NCI-H2029 treated with DMSO at 0.1 percent for 48 hours (cell line): ENCODE results near the gene SIM1.

ENCODE experiments used
- DNase-seq: peaks from one replicate; lab custom pipeline; 2025; lab: John Stamatoyannopoulos, UW

SIM1 gene

DNA sequence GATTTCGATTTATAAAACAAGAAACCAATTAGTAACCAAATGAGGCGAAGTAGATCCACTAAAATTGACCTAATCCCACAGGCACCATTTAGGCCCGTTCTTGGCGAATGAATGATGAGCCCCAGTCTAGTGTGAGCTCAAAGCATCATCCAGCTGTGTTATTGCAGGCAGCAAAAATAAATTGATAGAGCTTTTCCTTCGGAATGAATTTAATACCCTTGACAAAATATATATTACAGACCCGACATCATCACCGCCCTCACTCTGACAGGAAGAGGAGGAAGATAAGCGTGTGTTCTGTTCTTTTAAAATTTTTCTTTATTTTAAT lies 7.8 kb downstream of the SIM1 start:
- DNase-seq = no peak

DNA sequence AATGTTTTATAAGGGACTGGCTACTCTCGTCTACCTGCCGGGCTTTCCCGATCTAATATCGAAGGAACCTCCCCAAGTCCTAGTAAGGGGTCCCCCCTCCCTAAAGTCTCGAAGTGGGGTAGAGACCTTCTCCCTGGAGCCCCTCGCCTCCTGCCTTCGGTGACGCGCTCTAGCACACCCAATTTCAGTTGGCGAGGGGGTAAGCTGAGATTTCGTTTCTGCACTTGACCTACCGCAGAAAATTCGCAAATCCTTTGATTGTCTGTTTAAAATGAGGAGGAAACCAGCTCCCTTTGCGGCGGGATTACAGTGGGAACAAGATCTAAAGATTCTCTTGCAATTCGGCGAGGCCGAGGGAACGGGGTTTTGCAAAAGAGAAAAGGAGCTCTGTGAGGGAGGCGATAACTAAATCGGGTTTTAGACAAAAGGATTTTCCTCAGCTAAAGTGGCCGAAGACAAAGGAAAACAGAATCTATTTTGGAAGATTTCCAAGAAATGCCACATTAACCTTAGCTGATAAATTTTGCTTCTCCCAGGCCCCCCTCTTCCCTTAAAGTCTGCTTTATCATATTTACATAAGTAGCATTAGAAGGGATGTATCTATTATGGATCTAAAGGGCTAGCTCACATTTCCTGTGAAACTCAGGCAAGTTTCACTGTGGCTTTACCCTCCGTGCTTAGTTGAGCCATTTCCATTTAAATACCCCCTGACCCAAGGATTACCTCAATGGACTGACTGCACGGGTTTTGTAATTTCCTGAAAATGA lies 8.4 kb downstream of the SIM1 start:
- DNase-seq = no peak

DNA sequence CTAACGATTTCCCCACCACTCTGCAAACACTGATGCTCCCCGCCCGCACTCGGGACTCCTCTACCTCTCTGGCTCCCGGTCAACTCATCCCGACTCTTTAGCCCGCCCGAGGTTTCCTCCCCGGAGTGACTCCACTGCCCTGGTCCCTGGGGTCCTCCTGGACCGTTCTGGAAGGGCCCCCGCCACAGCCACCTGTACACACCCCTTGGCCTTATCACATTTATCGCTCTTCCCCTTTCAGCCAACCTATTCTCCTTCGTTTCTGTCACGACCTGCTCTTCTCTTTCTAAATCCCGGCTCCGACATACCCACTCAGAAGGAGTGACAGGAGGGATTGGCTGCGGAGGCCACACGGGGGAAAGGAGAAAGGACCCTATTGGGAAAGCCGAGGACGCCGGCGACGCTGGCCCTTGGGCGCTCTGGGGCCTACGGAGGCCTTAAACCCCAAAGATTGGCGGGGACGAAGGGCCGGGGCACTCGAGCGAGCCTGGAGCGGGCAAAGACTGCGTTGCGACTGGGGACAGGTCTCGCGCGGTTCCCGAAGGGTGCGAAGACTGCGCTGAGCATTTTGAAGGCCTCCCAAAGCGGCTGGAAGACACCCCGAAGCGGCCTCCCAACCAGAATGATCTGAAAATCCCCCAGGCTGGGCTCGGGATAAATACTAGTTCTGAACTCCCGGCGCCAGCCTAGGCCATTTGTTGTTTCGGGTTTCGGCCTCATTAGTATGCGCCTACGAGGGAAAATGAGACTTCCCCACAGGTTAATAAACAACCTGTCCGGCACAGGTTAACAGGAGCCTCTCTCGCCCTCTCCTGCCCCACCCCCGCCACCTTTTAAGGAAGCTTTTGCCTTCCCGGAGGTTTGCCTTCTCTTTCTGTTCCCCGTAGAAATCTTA lies 9.2 kb downstream of the SIM1 start:
- no peak for DNase-seq

DNA sequence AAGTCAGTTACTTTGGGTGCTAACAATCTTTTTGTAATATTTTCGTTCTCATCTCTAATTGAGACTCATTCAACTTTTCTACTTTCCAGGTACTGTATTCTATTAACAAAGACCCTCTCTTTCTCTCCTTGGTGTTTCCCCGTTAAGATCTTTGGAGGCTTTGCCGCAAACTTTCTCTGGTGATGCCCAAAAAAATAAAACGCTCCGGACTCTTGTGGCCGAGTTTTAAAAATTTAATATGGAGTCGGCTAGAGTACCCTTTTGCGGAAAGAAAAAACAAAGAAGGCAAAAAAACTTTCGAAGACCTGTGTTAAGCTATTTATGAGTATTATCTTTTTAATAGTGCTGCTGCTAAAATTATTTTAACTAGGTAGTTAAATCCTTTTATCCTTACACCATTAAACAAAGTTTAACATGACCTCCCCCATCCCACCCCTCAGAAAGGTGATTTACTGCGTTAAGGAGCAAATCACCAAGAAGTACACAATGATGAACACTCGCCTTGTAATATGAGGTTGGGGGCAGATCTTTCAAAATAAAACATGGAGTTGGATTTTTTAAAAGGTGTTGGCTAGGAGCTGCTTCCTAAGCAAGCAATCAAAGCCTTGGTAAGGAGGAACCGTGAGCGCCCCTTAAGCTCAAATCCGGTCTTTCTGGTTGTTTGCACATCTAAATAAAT lies 10.0 kb downstream of the SIM1 start:
- no peak for DNase-seq

DNA sequence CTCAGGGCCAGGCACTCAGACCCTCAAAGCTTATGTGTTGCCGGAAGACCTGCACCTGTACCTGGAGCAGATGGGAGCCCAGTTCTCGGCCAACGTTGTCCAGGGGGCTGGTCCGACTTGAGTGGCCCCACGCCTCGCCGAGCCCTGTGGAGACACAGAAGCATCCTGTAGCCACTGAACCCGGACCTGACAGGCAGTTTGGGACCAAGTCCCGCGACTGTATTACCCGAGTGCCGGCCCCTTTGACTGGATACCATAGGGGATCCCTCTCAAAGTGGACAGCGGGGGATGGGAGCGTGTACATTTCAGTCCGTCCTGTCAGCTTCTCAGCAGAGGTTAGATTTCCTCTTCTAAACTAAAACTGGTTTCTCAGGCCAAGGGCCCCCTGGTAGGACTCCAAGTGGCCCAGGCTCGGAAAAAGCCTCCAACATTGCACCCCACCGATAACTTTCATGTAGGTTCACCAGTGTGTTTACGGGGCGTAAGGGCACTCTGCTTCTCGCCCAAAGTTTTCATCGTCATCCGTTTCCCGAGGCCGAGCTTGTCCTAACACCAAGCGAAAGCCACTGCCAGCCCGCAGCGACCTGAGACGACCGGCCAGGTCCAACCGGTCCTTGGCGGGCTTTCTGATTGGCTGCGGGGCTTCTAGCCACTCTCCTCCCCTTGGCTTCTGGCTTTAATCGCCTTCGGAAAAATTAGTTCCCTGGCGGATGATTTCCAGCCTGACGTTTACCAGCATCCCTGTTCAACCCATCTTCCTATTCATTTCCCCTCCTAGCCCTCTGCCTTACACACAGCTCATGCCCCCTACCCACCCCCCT lies 10.8 kb downstream of the SIM1 start:
- DNase-seq = no peak

DNA sequence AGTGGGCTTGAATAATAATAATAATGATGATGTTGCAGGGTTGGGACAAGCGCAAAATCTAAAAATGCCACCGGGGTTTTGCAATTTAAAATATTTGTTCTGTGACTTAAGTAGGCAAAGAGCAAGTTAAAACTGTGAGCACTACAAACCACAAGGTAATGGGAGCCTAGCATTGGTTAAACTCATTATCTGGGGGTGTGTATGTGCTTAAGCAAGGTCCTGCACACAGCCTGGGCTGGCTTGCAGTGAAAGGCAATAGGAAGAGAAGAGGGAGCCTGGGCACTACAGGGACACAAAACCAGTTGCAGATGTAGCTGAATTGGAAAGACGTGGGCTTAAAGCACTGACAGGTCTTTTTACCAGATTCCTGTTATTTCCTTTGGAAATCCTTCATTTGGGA lies 11.7 kb downstream of the SIM1 start:
- no peak for DNase-seq

DNA sequence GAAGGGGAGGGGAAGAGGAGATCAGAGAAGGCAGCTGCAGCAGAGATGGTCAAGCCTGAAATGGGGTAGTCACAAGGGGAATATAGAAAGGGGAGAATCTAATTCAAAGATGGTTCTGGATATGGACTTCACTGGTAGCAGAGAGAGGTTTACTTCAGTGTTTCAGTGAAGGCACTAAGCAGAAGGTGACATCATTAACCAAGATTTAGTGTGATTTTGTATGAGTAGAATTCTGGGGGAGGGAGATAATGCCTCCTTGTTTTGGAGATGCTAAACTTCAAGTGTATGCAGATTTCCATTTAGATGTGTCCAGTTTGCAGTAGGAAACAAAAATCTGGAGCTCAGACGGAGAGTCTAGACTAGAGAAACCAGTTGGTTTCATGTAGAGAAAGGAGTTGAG lies 13.1 kb downstream of the SIM1 start:
- no peak for DNase-seq

DNA sequence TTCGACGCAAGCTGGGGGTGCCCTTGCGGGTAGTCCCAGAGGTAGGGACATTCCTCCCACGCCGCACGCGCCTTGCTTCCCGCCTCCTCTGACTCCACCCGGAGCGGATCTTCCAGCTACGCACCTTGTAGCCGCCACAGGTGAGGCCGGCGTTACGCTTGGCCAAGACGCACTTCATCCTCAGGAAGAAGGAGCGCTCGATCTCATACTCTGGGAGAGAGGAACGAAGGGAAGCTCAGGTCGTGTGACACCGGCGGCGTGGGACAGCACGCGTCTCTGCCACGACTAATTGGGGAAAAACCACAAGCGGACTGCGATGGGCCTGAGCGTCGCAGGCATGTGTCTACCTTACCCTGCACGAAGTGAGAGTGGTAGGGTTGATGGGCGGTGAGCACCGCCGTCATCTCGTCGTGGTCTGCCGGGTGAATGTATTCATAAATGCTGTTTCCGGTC lies 15.5 kb downstream of the SIM1 start:
- DNase-seq = no peak

DNA sequence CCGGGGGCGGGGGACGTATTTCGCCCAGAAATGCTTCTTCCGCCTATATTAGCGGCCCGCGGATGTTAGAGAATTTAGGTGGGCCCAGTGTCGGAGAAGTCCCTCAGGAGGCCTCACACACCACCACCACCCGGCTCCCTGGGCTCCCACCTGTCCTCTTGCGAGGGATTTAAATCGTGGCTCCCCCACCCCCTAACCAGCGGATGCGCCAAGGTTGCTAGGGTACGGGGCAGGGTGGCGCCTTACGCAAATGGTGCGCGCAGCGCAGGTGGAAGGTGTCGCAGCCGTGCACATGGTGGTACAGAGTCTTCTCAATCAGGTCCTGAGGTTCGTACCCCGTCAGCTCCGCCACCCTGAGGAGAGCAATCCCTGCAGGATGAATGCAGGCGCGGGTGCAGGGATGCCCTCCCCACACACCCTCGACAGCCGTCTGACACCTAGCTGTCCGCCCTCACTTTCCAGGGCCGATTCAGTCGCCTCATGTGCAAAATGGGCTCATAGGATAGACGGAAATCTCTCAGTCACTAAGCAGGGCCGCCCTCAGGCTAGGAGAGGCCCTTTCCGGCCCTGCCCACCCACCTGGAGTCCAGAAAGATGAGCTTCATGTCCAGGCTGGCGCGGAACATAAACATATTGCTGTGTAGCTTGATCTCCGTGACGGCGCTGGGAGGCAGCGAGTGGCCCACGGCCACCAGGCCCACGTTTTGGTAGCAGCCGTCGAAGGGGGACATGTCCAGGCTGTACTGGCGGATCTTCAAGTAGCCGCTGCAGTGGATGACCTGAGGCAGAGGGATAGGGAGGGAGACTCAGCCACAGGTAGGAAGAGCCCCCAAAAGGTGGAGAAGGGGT lies 16.6 kb downstream of the SIM1 start:
- DNase-seq = no peak

DNA sequence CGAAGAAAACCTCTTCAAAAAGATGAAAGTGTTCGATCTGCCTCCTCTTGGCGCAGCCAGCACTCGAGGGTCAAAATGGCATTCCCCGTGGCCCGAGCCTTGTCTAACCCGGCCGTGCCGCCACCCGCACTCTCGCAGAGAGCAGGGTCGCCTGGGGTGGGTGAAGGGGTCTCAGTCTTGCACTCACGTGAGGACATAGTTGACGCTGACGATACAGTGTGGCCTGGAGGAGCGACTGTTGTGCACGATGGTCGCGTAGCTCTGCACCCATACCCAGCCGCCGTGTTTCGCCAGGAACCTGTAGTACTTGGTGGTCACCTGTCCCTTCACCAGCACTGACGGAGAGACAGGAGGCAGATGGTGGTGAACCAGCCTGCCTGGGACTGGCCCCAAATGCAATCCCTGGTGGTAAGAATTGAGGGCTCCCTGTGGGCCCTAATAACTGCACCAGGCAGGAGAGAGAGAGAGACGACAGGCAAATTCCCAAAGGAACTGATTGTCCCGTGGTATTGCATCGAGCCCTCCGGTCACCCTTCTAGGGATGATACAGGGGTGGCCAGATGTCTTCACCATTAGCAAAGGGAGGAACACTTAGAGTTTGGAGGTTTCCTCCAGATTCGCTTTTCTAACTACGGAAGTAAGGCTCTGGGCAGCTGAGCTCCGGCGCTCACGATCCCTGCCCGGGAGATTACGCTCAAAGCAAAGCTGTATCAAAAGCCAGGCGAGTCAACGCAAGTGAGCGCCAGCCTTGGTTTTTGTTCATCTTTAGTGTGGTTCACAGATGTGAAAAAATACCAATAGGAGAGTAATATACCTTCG lies 17.4 kb downstream of the SIM1 start:
- no peak for DNase-seq

DNA sequence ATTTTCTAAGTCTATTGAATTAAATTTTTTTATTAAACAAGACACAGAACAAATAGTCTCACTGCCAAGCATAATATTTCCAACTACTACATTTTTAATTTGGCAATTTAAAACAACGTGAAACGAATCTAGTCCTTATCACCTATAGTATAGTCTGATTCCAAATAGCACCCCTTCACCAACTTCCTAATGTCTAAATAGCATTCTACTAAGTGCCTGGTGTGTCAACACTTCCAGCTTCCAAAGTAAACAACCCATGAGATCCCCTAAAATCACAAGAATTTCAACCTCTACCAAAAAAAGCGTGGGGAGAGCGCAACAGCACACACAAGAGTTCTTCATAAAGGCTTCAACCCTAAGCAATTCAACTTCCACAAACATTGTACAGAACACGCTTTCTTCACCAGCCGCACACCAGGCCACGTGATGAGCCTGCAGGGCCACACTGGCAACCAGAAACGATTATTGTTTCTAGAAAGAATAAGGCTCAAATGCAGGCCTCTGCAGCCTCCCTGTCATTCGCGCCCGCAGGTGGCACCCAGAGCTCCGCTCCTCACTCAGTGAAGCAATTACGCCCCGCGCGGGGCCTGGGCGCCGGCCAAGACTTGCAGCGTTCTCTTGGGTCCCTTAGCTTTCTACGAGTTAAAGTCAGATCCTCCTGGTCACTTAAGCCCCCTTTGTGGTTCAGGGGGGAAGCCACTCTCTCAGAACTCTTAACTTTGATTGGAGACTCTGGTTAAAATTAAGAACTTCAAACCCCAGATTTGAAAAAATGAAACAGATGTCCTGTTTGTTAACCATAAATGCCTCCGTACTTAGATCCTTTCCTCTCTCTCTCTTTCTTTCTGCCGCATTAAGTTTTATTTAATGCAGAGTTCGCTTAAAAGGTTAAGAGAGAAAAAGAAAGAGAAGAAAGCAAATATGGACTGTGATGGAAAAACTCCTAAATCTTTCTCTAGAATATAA lies 18.3 kb downstream of the SIM1 start:
- no peak for DNase-seq

DNA sequence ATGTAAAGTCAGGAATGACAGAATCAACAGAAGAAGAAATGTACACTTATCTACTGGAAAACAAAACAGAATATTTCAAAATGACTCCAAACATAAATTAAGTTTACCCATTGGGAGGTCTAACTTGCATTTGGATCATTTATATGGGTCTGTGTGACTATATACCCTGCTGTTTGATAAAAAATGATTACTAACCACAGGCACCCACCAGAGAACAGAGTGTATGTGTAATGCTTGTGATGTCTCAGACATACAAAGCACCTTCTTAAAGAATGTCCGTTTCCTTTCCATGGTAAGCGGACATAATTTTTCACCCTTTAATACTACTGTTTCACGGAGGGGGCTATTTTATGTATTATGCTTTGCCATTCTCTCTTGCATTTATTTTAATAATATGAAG lies 19.2 kb downstream of the SIM1 start:
- no peak for DNase-seq

DNA sequence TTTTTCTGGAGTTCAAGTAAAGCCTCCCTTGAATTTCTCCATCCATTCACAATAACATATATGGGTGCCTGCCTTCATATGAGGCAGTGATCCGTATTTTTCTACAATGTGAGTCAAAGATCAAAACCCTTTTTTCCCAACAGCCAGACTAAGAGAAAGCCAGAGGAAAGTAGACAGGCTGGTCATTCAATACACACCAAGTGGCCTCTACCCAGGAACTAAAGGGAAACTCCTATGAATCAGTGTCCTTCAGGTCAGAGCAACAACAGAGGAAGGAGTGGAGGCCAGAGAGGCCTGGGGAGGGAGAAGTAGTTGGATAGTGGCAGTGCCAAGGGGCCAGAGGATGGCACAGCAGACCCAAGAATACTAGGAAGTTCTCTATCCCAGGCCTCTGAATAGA lies 23.8 kb downstream of the SIM1 start:
- no peak for DNase-seq

DNA sequence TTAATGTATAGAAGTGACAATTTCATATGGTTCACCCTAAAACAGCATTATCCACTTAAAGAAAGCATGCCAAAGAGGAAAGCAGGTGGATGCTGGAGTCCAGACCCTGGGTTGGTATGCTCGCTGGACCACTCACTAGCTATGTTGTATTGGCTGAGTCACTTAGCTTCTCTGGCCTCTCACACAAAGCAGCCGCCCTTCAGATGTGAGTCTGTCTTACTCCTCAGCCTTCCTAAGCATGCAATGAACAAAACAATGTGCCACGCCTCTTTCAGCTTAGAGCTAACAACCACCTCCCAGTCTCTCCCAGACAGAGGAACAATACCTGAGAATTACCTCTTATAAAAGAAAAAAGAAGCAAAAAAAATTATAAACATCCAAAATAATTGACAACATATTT lies 29.4 kb downstream of the SIM1 start:
- DNase-seq = no peak

DNA sequence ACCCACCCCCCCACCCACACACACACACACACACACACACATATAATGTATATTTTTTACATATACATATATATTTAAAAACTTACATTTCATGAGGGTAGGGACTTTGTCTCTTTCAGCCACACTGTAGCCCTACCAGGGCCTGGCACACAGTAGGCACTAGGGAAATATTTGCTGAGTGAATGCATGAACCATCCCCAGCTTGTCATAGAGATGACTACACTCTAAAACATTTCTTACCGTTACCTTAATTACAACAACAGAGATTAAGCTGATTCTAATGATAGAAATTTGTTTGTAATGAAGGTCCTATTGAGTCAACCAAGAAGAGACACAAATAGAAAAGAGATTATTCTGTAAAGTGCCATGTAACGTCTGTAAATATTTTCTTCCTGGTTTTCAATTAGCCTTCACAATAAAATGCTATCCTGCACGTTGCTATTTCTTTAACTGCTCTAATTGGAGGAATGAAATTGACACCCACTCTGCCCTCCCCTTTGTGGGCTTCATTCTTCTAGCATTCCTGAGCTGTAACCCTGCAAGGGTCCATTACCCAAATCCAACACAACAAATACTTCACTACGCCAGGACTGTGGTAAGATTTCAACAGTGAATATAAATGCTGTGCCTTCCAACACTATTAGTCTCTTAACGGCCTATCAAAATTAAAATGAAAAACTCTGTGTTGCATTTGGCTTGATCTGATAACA lies 30.8 kb downstream of the SIM1 start:
- DNase-seq = no peak

DNA sequence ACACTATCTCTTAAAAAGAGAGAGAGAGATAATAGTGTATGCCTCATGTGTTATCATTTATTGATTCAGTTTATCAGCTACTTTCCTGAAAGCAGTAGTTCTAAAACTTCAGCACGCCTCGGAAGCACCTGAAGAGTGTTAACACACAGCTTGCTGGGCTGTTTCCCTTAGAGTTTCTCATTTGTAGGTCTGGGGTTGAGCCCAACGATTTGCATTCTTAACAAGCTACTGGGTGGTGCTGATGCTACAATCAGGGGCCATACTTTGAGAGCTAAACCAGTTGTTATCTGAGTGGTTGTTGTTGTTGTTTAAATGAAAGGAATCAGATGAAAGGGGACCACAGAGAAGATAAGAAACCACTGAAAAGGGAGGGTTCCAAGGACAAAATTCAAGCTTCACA lies 32.6 kb downstream of the SIM1 start:
- no peak for DNase-seq

DNA sequence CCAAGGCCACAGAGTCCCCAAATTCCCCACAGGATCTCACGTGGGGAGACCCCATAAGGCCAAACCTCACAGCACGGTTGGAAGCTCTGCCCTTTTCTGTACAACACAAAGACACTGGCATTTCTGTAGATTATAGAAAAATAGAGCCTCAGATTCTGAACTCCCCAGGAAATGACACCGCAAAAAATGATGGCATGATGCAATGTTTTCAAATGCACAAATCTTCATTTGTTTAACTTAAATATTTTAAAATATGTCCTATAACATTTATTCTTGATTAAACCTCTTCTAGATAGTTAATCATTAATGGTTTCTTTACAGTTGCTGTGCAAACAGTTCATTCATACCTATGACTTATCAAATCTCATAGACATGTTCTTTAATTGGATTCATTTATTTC lies 33.8 kb downstream of the SIM1 start:
- no peak for DNase-seq

DNA sequence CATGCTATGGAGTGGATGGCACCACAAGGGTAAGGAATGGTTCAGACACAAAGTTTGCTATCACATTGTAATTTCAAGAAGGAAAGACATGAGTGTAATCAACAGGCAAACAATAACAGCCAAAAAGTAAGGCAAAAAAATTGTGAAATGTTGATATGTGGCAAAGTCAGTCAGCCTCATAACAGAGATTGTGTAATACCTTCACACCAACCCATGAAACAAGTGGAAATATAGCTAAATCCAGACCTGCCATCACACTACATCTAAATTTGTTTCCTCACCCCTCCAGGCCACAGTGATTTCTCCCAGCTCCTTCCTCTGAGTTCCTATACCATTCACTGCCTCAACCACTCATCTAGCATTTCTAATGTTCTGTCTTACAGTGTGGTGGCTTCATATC lies 37.3 kb downstream of the SIM1 start:
- DNase-seq = no peak
